GM19193 (cell line): Measurements from ENCODE around the gene KRT81.

Experiments used
- POLR2A ChIP-seq: IDR thresholded peaks from 4 replicates; pipeline ENCODE4 v1.6.1; 2011; ENCODE audit not compliant: insufficient read depth, insufficient read length; ENCODE audit errors: extremely low read depth

The KRT81 gene

GRCh38 chr12:52291267-52291935 is at the start of gene KRT81:
TSS of gene KRT81 (minus strand) at chr12:52291534. CDS start at chr12:52291465, 69 bp downstream.
- no peak for TF ChIP-seq POLR2A

- no peak for TF ChIP-seq POLR2A
Observed at GRCh38 chr12:52338241-52338960, 47.1 kb upstream of the KRT81 start.

GRCh38 chr12:52337054-52337453 is 45.7 kb upstream of the KRT81 start:
- no peak for TF ChIP-seq POLR2A

GRCh38 chr12:52336641-52337040 is 45.3 kb upstream of the KRT81 start:
- no peak for TF ChIP-seq POLR2A

GRCh38 chr12:52335598-52336262 is 44.4 kb upstream of the KRT81 start:
- no peak for TF ChIP-seq POLR2A

GRCh38 chr12:52334185-52334584 is 42.9 kb upstream of the KRT81 start:
- TF ChIP-seq POLR2A, result no peak

GRCh38 chr12:52333321-52333720 is 42.0 kb upstream of the KRT81 start:
- no peak for TF ChIP-seq POLR2A

GRCh38 chr12:52332381-52332780 is 41.0 kb upstream of the KRT81 start:
- TF ChIP-seq POLR2A, result no peak

- TF ChIP-seq POLR2A, result no peak
Observed at GRCh38 chr12:52331833-52332232, 40.5 kb upstream of the KRT81 start.

GRCh38 chr12:52331039-52331438 is 39.7 kb upstream of the KRT81 start:
- TF ChIP-seq POLR2A, result no peak

- no peak for TF ChIP-seq POLR2A
Observed at GRCh38 chr12:52327830-52328500, 36.6 kb upstream of the KRT81 start.

- TF ChIP-seq POLR2A, result no peak
Observed at GRCh38 chr12:52327052-52327829, 35.9 kb upstream of the KRT81 start.

- no peak for TF ChIP-seq POLR2A
Observed at GRCh38 chr12:52324153-52324444, 32.8 kb upstream of the KRT81 start.

- TF ChIP-seq POLR2A, result no peak
Observed at GRCh38 chr12:52323416-52324152, 32.2 kb upstream of the KRT81 start.
